Caco-2 (cell line): ENCODE measurements around the gene WDR45B. TPM values are rescaled to one million over a fixed set of nuclear protein-coding genes. Genes with fewer than 3 reads are reported as not detected.
"Not testable (repeated sequence)": the region's sequence is repeated elsewhere in the genome, so short reads cannot be mapped to it uniquely, and the experiment has no call there.

Experiments
- BruUV-seq: library from RNA; stranded (reverse); fragments of 400-500 nt; replicated peaks from 2 replicates; lab custom pipeline; 2021; lab: Mats Ljungman, UMichigan
- CTCF ChIA-PET: fragments of 300-600 bp; sonication (Branson Sonifier 250); formaldehyde crosslinking; loops from one replicate; lab custom pipeline; 2022; ENCODE audit warnings: antibody characterized with exemption; lab: Charles Lee
- POLR2A ChIA-PET: fragments of 300-600 bp; sonication (Branson Sonifier 250); formaldehyde crosslinking; loops from one replicate; lab custom pipeline; 2022; ENCODE audit warnings: antibody characterized with exemption; lab: Charles Lee
- DNase-seq, 2 experiments: peaks; one replicate each; pipeline versions ENCODE4 v3.0.0 to v3.0.0-alpha.2; 2020 to 2022
- H3K27me3 ChIP-seq: replicated peaks from 2 replicates; pipeline ENCODE4 v1.6.0; 2011; ENCODE audit warnings: low read length; ENCODE audit not compliant: control insufficient read depth, insufficient read depth
- H3K36me3 ChIP-seq: 2 replicates; pipeline ENCODE4 v1.5.1; 2011; ENCODE audit warnings: low read length; ENCODE audit not compliant: control insufficient read depth, insufficient read depth
- H3K4me1 ChIP-seq: fragments of 250-450 bp; sonication (Bioruptor Pico); 2 replicates; pipeline ENCODE4 v1.5.1; 2020; ENCODE audit warnings: mild to moderate bottlenecking
- H3K4me3 ChIP-seq: 2 replicates; pipeline ENCODE4 v1.5.1; 2011; ENCODE audit warnings: low read depth, mild to moderate bottlenecking, control low read depth, low read length
- H3K9me3 ChIP-seq: fragments of 250-450 bp; sonication (Bioruptor Pico); 2 replicates; pipeline ENCODE4 v1.5.1; 2020; ENCODE audit warnings: mild to moderate bottlenecking, moderate library complexity
- H3K27ac Mint-ChIP-seq: one replicate; pipeline ENCODE4 v1.8.0; 2022; ENCODE audit warnings: mixed read lengths; ENCODE audit not compliant: unreplicated experiment
- H3K27me3 Mint-ChIP-seq: one replicate; pipeline ENCODE4 v1.8.0; 2022; ENCODE audit warnings: mixed read lengths; ENCODE audit not compliant: insufficient read depth, unreplicated experiment
- H3K36me3 Mint-ChIP-seq: one replicate; pipeline ENCODE4 v1.8.0; 2022; ENCODE audit warnings: mild to moderate bottlenecking, mixed read lengths; ENCODE audit not compliant: insufficient read depth, unreplicated experiment
- H3K4me1 Mint-ChIP-seq: one replicate; pipeline ENCODE4 v1.8.0; 2022; ENCODE audit warnings: low read depth, mixed read lengths; ENCODE audit not compliant: unreplicated experiment
- H3K4me3 Mint-ChIP-seq: one replicate; pipeline ENCODE4 v1.8.0; 2022; ENCODE audit warnings: mild to moderate bottlenecking, moderate library complexity, mixed read lengths; ENCODE audit not compliant: unreplicated experiment
- H3K9me3 Mint-ChIP-seq: one replicate; pipeline ENCODE4 v1.8.0; 2022; ENCODE audit warnings: mixed read lengths; ENCODE audit not compliant: unreplicated experiment
- intact Hi-C: fragments of 100-400 bp; cut with micrococcal nuclease; formaldehyde crosslinking; loops from one replicate; pipeline ENCODE4 v1.10.0; 2022; ENCODE audit not compliant: unreplicated experiment
- total RNA-seq: library from RNA; stranded (reverse); gene quantifications from 2 replicates; pipeline ENCODE4 v1.2.3, GENCODE V29; 2022
- TF ChIP-seq, protein P1 (sequence below), 2 experiments: fragments of 200-600 bp in 1 of 2; IDR thresholded peaks; 1 replicate in 1 of 2; 2 replicates in 1 of 2; pipeline versions ENCODE4 v1.5.1 to v1.8.0; 2011 to 2022; ENCODE audit warnings: antibody characterized with exemption in 1 of 2, control low read depth in 1 of 2, inconsistent platforms in 1 of 2, low read depth in 1 of 2, low read length in 1 of 2, mild to moderate bottlenecking in 1 of 2, moderate library complexity in 1 of 2; ENCODE audit not compliant: insufficient read depth in 1 of 2, severe bottlenecking in 1 of 2, unreplicated experiment in 1 of 2

The WDR45B gene
- total RNA-seq, 1 experiment from 2014 or later = 106 TPM

DNA sequence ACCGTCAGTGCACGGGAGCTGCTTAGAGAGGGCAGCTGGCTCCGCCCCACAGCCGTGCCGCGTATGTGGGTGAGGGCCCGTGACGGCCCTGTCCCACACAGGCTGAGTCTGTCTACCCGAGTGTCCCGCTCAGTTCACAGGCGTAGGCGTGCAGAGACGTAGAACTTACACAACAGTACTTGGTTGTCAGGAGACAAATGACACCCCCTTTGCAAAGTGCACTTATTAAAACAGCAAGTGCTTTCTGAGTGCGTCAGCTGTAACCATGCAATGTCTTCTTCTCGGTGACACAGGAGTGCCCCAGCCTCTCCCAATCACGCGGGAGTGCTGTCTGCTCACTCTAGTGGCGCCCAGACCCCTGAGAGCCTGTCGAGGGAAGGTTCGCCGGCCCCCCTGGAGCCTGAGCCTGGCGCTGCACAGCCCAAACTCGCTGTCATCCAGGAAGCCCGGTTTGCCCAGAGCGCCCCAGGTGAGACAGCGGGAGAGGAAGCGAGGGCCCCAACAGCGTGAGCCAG lies 64.5 kb downstream of the WDR45B start:
- H3K4me3 ChIP-seq = no peak overlapping the region
- Mint-ChIP-seq H3K27me3 (no peaks in the 10 kb centered on the region), H3K9me3 (no peaks in the 10 kb centered on the region), H3K36me3 (peaks cover 85% of the 10 kb centered on the region), H3K27ac (no peak overlapping the region), H3K4me3 (no peak overlapping the region), H3K4me1 (no peaks in the 10 kb centered on the region)
- intact Hi-C loops = no loop called here
- DNase-seq = no peak
- TF ChIP-seq, protein P1, sequence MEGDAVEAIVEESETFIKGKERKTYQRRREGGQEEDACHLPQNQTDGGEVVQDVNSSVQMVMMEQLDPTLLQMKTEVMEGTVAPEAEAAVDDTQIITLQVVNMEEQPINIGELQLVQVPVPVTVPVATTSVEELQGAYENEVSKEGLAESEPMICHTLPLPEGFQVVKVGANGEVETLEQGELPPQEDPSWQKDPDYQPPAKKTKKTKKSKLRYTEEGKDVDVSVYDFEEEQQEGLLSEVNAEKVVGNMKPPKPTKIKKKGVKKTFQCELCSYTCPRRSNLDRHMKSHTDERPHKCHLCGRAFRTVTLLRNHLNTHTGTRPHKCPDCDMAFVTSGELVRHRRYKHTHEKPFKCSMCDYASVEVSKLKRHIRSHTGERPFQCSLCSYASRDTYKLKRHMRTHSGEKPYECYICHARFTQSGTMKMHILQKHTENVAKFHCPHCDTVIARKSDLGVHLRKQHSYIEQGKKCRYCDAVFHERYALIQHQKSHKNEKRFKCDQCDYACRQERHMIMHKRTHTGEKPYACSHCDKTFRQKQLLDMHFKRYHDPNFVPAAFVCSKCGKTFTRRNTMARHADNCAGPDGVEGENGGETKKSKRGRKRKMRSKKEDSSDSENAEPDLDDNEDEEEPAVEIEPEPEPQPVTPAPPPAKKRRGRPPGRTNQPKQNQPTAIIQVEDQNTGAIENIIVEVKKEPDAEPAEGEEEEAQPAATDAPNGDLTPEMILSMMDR (IDR thresholded peaks at IDR 0.05; ENCODE audit: insufficient read depth in 1 of 2, low read depth in 1 of 2, low read length in 1 of 2, severe bottlenecking in 1 of 2, unreplicated experiment in 1 of 2) = no peak
- ChIA-PET CTCF (interaction anchor here (0.6 kb wide), 1 partner anchor 159 kb away, joined by 4 read pairs; no protein-coding TSS in a partner anchor), POLR2A (no interaction called here)
- H3K4me1 ChIP-seq = no peaks in the 10 kb centered on the region
- H3K27me3 ChIP-seq = no peaks in the 10 kb centered on the region
- peaks cover 12% of the 10 kb centered on the region for H3K36me3 ChIP-seq
- no peaks in the 10 kb centered on the region for H3K9me3 ChIP-seq
- BruUV-seq = no TSS peak

- Mint-ChIP-seq H3K27ac (peak overlapping the region; percentile 64), H3K4me3 (no peak overlapping the region), H3K27me3 (no peaks in the 10 kb centered on the region), H3K9me3 (no peaks in the 10 kb centered on the region), H3K4me1 (no peaks in the 10 kb centered on the region), H3K36me3 (peaks cover 85% of the 10 kb centered on the region)
- Histone ChIP-seq H3K36me3 (peaks cover 13% of the 10 kb centered on the region), H3K9me3 (no peaks in the 10 kb centered on the region), H3K27me3 (no peaks in the 10 kb centered on the region), H3K4me3 (no peak overlapping the region), H3K4me1 (no peaks in the 10 kb centered on the region)
- no TSS peak for BruUV-seq
- DNase-seq = no peak
- CTCF ChIA-PET = no interaction called here
- TF ChIP-seq, protein P1 (IDR thresholded peaks at IDR 0.05; ENCODE audit: insufficient read depth in 1 of 2, low read depth in 1 of 2, low read length in 1 of 2, severe bottlenecking in 1 of 2, unreplicated experiment in 1 of 2) = no peak
- intact Hi-C loops = no loop called here
- POLR2A ChIA-PET = no interaction called here
These were observed 65.5 kb downstream of the WDR45B start for GRCh38 chr17:82582709-82583108.

DNA sequence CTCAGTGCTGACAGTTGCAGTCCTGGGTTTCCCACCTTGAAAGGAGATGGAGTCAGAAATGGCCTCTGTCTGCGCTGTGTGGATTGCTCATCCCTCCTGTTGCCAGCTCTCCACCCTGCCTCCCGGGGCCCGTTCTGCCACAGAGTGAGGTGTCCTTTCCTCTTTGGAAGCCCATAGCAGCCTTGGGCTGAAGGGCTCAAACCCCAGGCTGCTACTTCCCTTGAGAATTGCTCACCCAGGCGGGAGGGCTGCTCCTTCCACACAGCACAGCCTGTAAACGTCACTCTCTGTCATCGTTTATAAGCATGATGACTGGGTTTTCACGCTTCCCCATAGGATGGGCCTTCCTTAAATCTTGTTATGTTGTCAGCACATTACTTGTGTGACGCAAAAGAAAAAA lies 66.0 kb downstream of the WDR45B start:
- no peak overlapping the region for H3K4me3 Mint-ChIP-seq
- H3K4me1 ChIP-seq = no peaks in the 10 kb centered on the region
- H3K9me3 ChIP-seq = no peaks in the 10 kb centered on the region
- peaks cover 85% of the 10 kb centered on the region for H3K36me3 Mint-ChIP-seq
- H3K36me3 ChIP-seq = peaks cover 13% of the 10 kb centered on the region
- no peak for DNase-seq
- no peaks in the 10 kb centered on the region for H3K27me3 Mint-ChIP-seq
- CTCF ChIA-PET = no interaction called here
- intact Hi-C loops = no loop called here
- H3K4me1 Mint-ChIP-seq = no peaks in the 10 kb centered on the region
- BruUV-seq = no TSS peak
- peak overlapping the region; percentile 64 for H3K27ac Mint-ChIP-seq
- POLR2A ChIA-PET = no interaction called here
- no peaks in the 10 kb centered on the region for H3K27me3 ChIP-seq
- TF ChIP-seq, protein P1 (IDR thresholded peaks at IDR 0.05; ENCODE audit: insufficient read depth in 1 of 2, low read depth in 1 of 2, low read length in 1 of 2, severe bottlenecking in 1 of 2, unreplicated experiment in 1 of 2) = no peak
- no peak overlapping the region for H3K4me3 ChIP-seq
- H3K9me3 Mint-ChIP-seq = no peaks in the 10 kb centered on the region

DNA sequence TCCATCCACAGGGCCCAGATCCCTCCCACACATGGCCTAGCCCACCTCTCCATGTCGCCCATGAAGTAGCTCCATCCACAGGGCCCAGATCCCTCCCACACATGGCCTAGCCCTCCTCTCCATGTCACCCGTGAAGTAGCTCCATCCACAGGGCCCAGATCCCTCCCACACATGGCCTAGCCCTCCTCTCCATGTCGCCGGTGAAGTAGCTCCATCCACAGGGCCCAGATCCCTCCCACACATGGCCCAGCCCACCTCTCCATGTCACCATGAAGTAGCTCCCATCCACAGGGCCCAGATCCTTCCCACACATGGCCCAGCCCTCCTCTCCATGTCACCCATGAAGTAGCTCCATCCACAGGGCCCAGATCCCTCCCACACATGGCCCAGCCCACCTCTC lies 68.3 kb downstream of the WDR45B start:
- CTCF ChIA-PET = interaction anchor here (1.2 kb wide), 1 partner anchor 22 kb away, joined by 3 read pairs; no protein-coding TSS in a partner anchor
- H3K4me3 Mint-ChIP-seq, H3K4me3 ChIP-seq, H3K27me3 Mint-ChIP-seq, H3K9me3 Mint-ChIP-seq, DNase-seq, H3K4me1 Mint-ChIP-seq, POLR2A ChIA-PET, H3K27ac Mint-ChIP-seq, H3K9me3 ChIP-seq, intact Hi-C loops, H3K27me3 ChIP-seq, H3K36me3 ChIP-seq, BruUV-seq, H3K4me1 ChIP-seq: not testable (repeated sequence)
- peaks cover 87% of the 10 kb centered on the region for H3K36me3 Mint-ChIP-seq
